GM23338 (cell line): ENCODE data around the gene RAPGEFL1. TPM values are rescaled to one million over a fixed set of nuclear protein-coding genes. Genes with fewer than 3 reads are reported as not detected.

Source experiments
- ATAC-seq: fragments of 200-7000 bp; cut with Tn5 transposase; 3 replicates; pipeline ENCODE4 v1.9.1; 2020
- DNase-seq: peaks from one replicate; pipeline ENCODE4 v3.0.0-alpha.2; 2015; ENCODE audit warnings: low spot score
- H2AFZ ChIP-seq: fragments of 200-600 bp; sonication (generic); 2 replicates; pipeline ENCODE4 v1.8.0; 2016; ENCODE audit warnings: antibody characterized with exemption, mild to moderate bottlenecking, moderate library complexity
- H3F3A ChIP-seq: fragments of 200-600 bp; sonication (generic); replicated peaks from 2 replicates; pipeline ENCODE4 v1.8.0; 2017; ENCODE audit warnings: antibody characterized with exemption, mixed run types, low read depth
- H3K27ac ChIP-seq: fragments of 200-600 bp; sonication (generic); 2 replicates; pipeline ENCODE4 v1.6.1; 2016; ENCODE audit warnings: low read depth
- H3K27me3 ChIP-seq: fragments of 200-600 bp; sonication (generic); 2 replicates; pipeline ENCODE4 v1.8.0; 2016; ENCODE audit warnings: mild to moderate bottlenecking, mixed run types, moderate library complexity; ENCODE audit not compliant: insufficient read depth
- H3K36me3 ChIP-seq: fragments of 200-600 bp; sonication (generic); 2 replicates; pipeline ENCODE4 v1.8.0; 2016; ENCODE audit warnings: mild to moderate bottlenecking; ENCODE audit not compliant: insufficient read depth
- H3K4me1 ChIP-seq: fragments of 200-600 bp; sonication (generic); 2 replicates; pipeline ENCODE4 v1.8.0; 2016; ENCODE audit warnings: mild to moderate bottlenecking, moderate library complexity; ENCODE audit not compliant: insufficient read depth
- H3K4me2 ChIP-seq: fragments of 200-600 bp; sonication (generic); 2 replicates; pipeline ENCODE4 v1.7.1; 2017; ENCODE audit warnings: mixed run types
- H3K4me3 ChIP-seq: fragments of 200-600 bp; sonication (generic); 2 replicates; pipeline ENCODE4 v1.6.1; 2016; ENCODE audit warnings: mixed run types
- H3K79me2 ChIP-seq: fragments of 200-600 bp; sonication (generic); replicated peaks from 2 replicates; pipeline ENCODE4 v1.8.0; 2017; ENCODE audit warnings: mild to moderate bottlenecking; ENCODE audit not compliant: insufficient read depth
- H3K9me2 ChIP-seq: fragments of 200-600 bp; sonication (generic); 2 replicates; pipeline ENCODE4 v1.8.0; 2017; ENCODE audit not compliant: insufficient read depth
- H4K20me1 ChIP-seq: fragments of 200-600 bp; sonication (generic); replicated peaks from 2 replicates; pipeline ENCODE4 v1.8.0; 2017; ENCODE audit warnings: mild to moderate bottlenecking; ENCODE audit not compliant: insufficient read depth
- H3K27ac Mint-ChIP-seq: 2 replicates; pipeline ENCODE4 v1.8.0; 2020; ENCODE audit warnings: inconsistent platforms, mild to moderate bottlenecking, moderate library complexity, mixed read lengths
- H3K27me3 Mint-ChIP-seq: 3 replicates; pipeline ENCODE4 v1.8.0; 2022; ENCODE audit warnings: low read depth, mild to moderate bottlenecking, moderate library complexity, mixed read lengths, inconsistent platforms; ENCODE audit not compliant: insufficient read depth, poor library complexity
- H3K36me3 Mint-ChIP-seq: 3 replicates; pipeline ENCODE4 v1.8.0; 2021; ENCODE audit warnings: low read depth, mild to moderate bottlenecking, inconsistent platforms, moderate library complexity, mixed read lengths
- H3K4me1 Mint-ChIP-seq: 3 replicates; pipeline ENCODE4 v1.8.0; 2020; ENCODE audit warnings: mild to moderate bottlenecking, inconsistent platforms, mixed read lengths
- H3K4me3 Mint-ChIP-seq: 3 replicates; pipeline ENCODE4 v1.8.0; 2021; ENCODE audit warnings: moderate library complexity, mild to moderate bottlenecking, inconsistent platforms, mixed read lengths
- H3K9me3 Mint-ChIP-seq: 3 replicates; pipeline ENCODE4 v1.8.0; 2020; ENCODE audit warnings: moderate library complexity, mild to moderate bottlenecking, inconsistent platforms, mixed read lengths
- CREB1 ChIP-seq: fragments of 250-450 bp; sonication (Bioruptor Pico); IDR thresholded peaks from 2 replicates; pipeline ENCODE4 v1.5.0; 2020; ENCODE audit warnings: low read depth, mild to moderate bottlenecking, moderate library complexity
- CTCF ChIP-seq, 2 experiments: fragments of 200-600 bp in 1 of 2; sonication (generic) in 1 of 2; conservative IDR thresholded peaks; 2 replicates each; pipeline versions ENCODE4 v1.5.1 to v1.6.1; 2016 to 2017; ENCODE audit warnings: antibody characterized with exemption in 2 of 2, low read depth in 2 of 2, mild to moderate bottlenecking in 2 of 2, moderate library complexity in 1 of 2
- ETS1 ChIP-seq: IDR thresholded peaks from 2 replicates; pipeline ENCODE4 v1.6.1; 2016; ENCODE audit warnings: antibody characterized with exemption
- EZH2 ChIP-seq: fragments of 200-600 bp; sonication (generic); IDR thresholded peaks from one replicate; pipeline ENCODE4 v1.8.0; 2017; ENCODE audit warnings: antibody characterized with exemption, mild to moderate bottlenecking, low read depth; ENCODE audit not compliant: unreplicated experiment
- EZH2phosphoT487 ChIP-seq: fragments of 200-600 bp; sonication (generic); IDR thresholded peaks from one replicate; pipeline ENCODE4 v1.8.1; 2018; ENCODE audit warnings: antibody characterized with exemption; ENCODE audit not compliant: unreplicated experiment
- POLR2AphosphoS5 ChIP-seq: IDR thresholded peaks from 2 replicates; pipeline ENCODE4 v1.6.1; 2016; ENCODE audit warnings: antibody characterized with exemption, low read depth
- REST ChIP-seq: IDR thresholded peaks from one replicate; pipeline ENCODE4 v1.6.1; 2018; ENCODE audit warnings: antibody characterized with exemption; ENCODE audit not compliant: unreplicated experiment
- STAT1 ChIP-seq: IDR thresholded peaks from one replicate; pipeline ENCODE4 v1.6.1; 2016; ENCODE audit warnings: antibody characterized with exemption; ENCODE audit not compliant: unreplicated experiment
- ZNF114 ChIP-seq: fragments of 250-450 bp; sonication (Bioruptor Pico); IDR thresholded peaks from 2 replicates; pipeline ENCODE4 v1.5.0; 2020; ENCODE audit warnings: mild to moderate bottlenecking, moderate library complexity
- ZNF331 ChIP-seq: fragments of 250-450 bp; sonication (Bioruptor Pico); IDR thresholded peaks from 2 replicates; pipeline ENCODE4 v1.5.0; 2020; ENCODE audit warnings: low read depth, mild to moderate bottlenecking, moderate library complexity
- polyA plus RNA-seq: library from polyadenylated mRNA; unstranded; fragments of >200 nt; fragmentation: Nextera tagmentation; extraction: Ambion mirVana; gene quantifications from 2 replicates; pipeline ENCODE4 v1.2.1, GENCODE V29; 2016
- total RNA-seq: library from RNA; depleted of rRNA; stranded (reverse); fragments of >200 nt; shearing (Covaris generic); gene quantifications from 2 replicates; pipeline ENCODE4 v1.2.3, GENCODE V29; 2014

RAPGEFL1 gene
- total and polyA plus RNA-seq, 2 experiments from 2014 or later: 6.7 to 14.0 TPM

GRCh38 chr17:40157973-40158372 is 19.3 kb upstream of the RAPGEFL1 start:
- Histone ChIP-seq H4K20me1 (peaks cover 30% of the 10 kb centered on the region), H2AFZ (no peak overlapping the region), H3F3A (peaks cover 13% of the 10 kb centered on the region), H3K27ac (peak overlapping the region; percentile 65; the same call in 1 of the 2 replicates), H3K9me2 (no peaks in the 10 kb centered on the region), H3K27me3 (no peaks in the 10 kb centered on the region), H3K36me3 (peaks cover 19% of the 10 kb centered on the region), H3K4me3 (no peak overlapping the region), H3K4me1 (no peaks in the 10 kb centered on the region), H3K79me2 (peaks cover 76% of the 10 kb centered on the region), H3K4me2 (no peak overlapping the region)
- TF ChIP-seq EZH2 (no peak), ETS1 (no peak), REST (no peak), ZNF331 (no peak), CTCF (conservative IDR thresholded peaks at IDR 0.05; ENCODE audit: low read depth in 2 of 2) (no peak), STAT1 (no peak), CREB1 (CRISPR knock-in tag) (no peak), ZNF114 (no peak), EZH2phosphoT487 (no peak)
- ATAC-seq (no peak), DNase-seq (no peak)
- Mint-ChIP-seq H3K27ac (peak overlapping the region; percentile 46; the same call in 1 of the 2 replicates), H3K27me3 (peaks cover 2% of the 10 kb centered on the region), H3K4me1 (no peaks in the 10 kb centered on the region), H3K36me3 (peaks cover 50% of the 10 kb centered on the region), H3K4me3 (no peak overlapping the region), H3K9me3 (no peaks in the 10 kb centered on the region)

GRCh38 chr17:40158438-40159013 is 18.7 kb upstream of the RAPGEFL1 start:
- H2AFZ ChIP-seq: no peak overlapping the region
- Mint-ChIP-seq H3K4me3 (no peak overlapping the region), H3K36me3 (peaks cover 50% of the 10 kb centered on the region), H3K27me3 (peaks cover 2% of the 10 kb centered on the region), H3K27ac (no peak overlapping the region), H3K9me3 (no peaks in the 10 kb centered on the region), H3K4me1 (no peaks in the 10 kb centered on the region)
- H3K4me1 ChIP-seq: no peaks in the 10 kb centered on the region
- ATAC-seq (no peak), DNase-seq (no peak)
- peaks cover 30% of the 10 kb centered on the region for H4K20me1 ChIP-seq
- H3K4me2 ChIP-seq: no peak overlapping the region
- no peak overlapping the region for H3K4me3 ChIP-seq
- H3K9me2 ChIP-seq: no peaks in the 10 kb centered on the region
- peaks cover 70% of the 10 kb centered on the region for H3K79me2 ChIP-seq
- peaks cover 19% of the 10 kb centered on the region for H3K36me3 ChIP-seq
- peak overlapping the region; percentile 65; the same call in 1 of the 2 replicates for H3K27ac ChIP-seq
- H3K27me3 ChIP-seq: no peaks in the 10 kb centered on the region
- H3F3A ChIP-seq: peaks cover 17% of the 10 kb centered on the region
- no peak for TF ChIP-seq POLR2AphosphoS5
